CD4-positive, alpha-beta T cell (primary cell): ENCODE measurements around the gene PPP4R2. TPM values are rescaled to one million over a fixed set of nuclear protein-coding genes. Genes with fewer than 3 reads are reported as not detected.
A peak's percentile ranks its signal among the peaks of the same experiment; 100 is the strongest.

Source experiments
- ATAC-seq: fragments of 200-7000 bp; cut with Tn5 transposase; one replicate; pipeline ENCODE4 v1.10.0; 2022; ENCODE audit warnings: mild to moderate bottlenecking; ENCODE audit not compliant: poor library complexity
- CTCF ChIA-PET: fragments of 350-600 bp; sonication (Branson Sonifier 250); formaldehyde crosslinking; loops from one replicate; lab custom pipeline; 2021; ENCODE audit warnings: antibody characterized with exemption, inconsistent platforms; lab: Charles Lee
- POLR2A ChIA-PET: fragments of 350-600 bp; sonication (Branson Sonifier 250); formaldehyde crosslinking; loops from one replicate; lab custom pipeline; 2021; ENCODE audit warnings: antibody characterized with exemption, inconsistent platforms; lab: Charles Lee
- DNase-seq, 14 experiments: peaks; one replicate each; pipeline ENCODE4 v3.0.0-alpha.2; 2013 to 2020; ENCODE audit warnings: mixed read lengths in 2 of 14
- H3K27ac ChIP-seq, 2 donors: one replicate each; pipeline versions ENCODE4 v1.5.1 to v1.7.0; 2013; ENCODE audit warnings: low read length in 2 of 2, low read depth in 1 of 2, mild to moderate bottlenecking in 1 of 2
- H3K27me3 ChIP-seq, 2 experiments: 1 replicate in 1 of 2; 2 replicates in 1 of 2; pipeline versions ENCODE4 v1.6.1 to v1.7.0; 2013; ENCODE audit warnings: low read length in 2 of 2, control low read depth in 1 of 2, mild to moderate bottlenecking in 1 of 2, moderate library complexity in 1 of 2; ENCODE audit not compliant: insufficient read depth in 2 of 2, control insufficient read depth in 1 of 2
- H3K36me3 ChIP-seq: one replicate; pipeline ENCODE4 v1.6.1; 2013; ENCODE audit warnings: low read length, control low read depth; ENCODE audit not compliant: insufficient read depth
- H3K4me1 ChIP-seq: one replicate; pipeline ENCODE4 v1.6.1; 2013; ENCODE audit warnings: low read length, control low read depth; ENCODE audit not compliant: insufficient read depth
- H3K4me3 ChIP-seq: one replicate; pipeline ENCODE4 v1.5.1; 2013; ENCODE audit warnings: mild to moderate bottlenecking, low read length, moderate library complexity
- H3K9me3 ChIP-seq, 2 experiments: 1 replicate in 1 of 2; 2 replicates in 1 of 2; pipeline versions ENCODE4 v1.6.1 to v1.7.0; 2013; ENCODE audit warnings: low read length in 2 of 2, mild to moderate bottlenecking in 2 of 2, control low read depth in 1 of 2, moderate library complexity in 1 of 2; ENCODE audit not compliant: control insufficient read depth in 1 of 2, insufficient read depth in 1 of 2
- H3K27ac Mint-ChIP-seq: one replicate; pipeline ENCODE4 v1.8.0; 2020; ENCODE audit warnings: mixed read lengths
- H3K27me3 Mint-ChIP-seq: one replicate; pipeline ENCODE4 v1.8.0; 2021; ENCODE audit warnings: mixed read lengths
- H3K36me3 Mint-ChIP-seq: one replicate; pipeline ENCODE4 v1.8.0; 2021; ENCODE audit warnings: low read depth, mixed read lengths
- H3K4me1 Mint-ChIP-seq: one replicate; pipeline ENCODE4 v1.8.0; 2021; ENCODE audit warnings: low read depth, mixed read lengths
- H3K4me3 Mint-ChIP-seq: one replicate; pipeline ENCODE4 v1.8.0; 2020; ENCODE audit warnings: mild to moderate bottlenecking, mixed read lengths
- H3K9me3 Mint-ChIP-seq: one replicate; pipeline ENCODE4 v1.8.0; 2020; ENCODE audit warnings: mixed read lengths
- intact Hi-C, 2 experiments: fragments of 100-400 bp; cut with DNase I in 1 of 2; cut with micrococcal nuclease in 1 of 2; formaldehyde crosslinking; loops; one replicate each; pipeline versions ENCODE4 v1.15.1 to v1.9.0; 2023 to 2025; cut with DNase I, micrococcal nuclease
- total RNA-seq, 174 experiments: library from RNA in 2 of 174; stranded (reverse) in 2 of 174; gene quantifications; one replicate each; pipeline ENCODE4 v1.2.3 and lab custom pipeline; 2021 to 2026
- TF ChIP-seq, protein P1 (sequence below): fragments of 200-600 bp; IDR thresholded peaks from one replicate; pipeline ENCODE4 v1.8.0; 2022; ENCODE audit warnings: antibody characterized with exemption, mild to moderate bottlenecking

PPP4R2 gene
- total RNA-seq, 2 experiments from 2014 or later, result 67.8 to 80.3 TPM

DNA sequence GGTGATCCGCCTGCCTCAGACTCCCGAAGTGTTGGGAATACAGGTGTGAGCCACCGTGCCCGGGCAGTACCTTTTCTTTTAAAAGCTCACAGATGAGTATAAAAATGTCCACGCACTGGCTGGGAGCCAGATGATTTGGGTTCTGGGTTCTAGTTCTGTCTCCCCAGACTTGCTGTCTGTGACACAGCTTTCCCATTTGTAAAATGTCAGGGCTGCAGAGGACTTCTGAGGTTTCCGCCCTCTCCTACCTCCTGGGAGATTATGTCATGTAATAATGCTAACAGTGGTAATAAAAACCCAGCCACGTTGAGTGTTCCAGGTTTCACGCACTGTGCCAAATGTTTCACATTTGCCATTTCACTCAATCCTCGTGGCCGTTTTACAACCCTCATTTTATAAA lies 1.3 kb upstream of the PPP4R2 start:
- no peak overlapping the region for H3K27ac ChIP-seq
- TF ChIP-seq, protein P1, sequence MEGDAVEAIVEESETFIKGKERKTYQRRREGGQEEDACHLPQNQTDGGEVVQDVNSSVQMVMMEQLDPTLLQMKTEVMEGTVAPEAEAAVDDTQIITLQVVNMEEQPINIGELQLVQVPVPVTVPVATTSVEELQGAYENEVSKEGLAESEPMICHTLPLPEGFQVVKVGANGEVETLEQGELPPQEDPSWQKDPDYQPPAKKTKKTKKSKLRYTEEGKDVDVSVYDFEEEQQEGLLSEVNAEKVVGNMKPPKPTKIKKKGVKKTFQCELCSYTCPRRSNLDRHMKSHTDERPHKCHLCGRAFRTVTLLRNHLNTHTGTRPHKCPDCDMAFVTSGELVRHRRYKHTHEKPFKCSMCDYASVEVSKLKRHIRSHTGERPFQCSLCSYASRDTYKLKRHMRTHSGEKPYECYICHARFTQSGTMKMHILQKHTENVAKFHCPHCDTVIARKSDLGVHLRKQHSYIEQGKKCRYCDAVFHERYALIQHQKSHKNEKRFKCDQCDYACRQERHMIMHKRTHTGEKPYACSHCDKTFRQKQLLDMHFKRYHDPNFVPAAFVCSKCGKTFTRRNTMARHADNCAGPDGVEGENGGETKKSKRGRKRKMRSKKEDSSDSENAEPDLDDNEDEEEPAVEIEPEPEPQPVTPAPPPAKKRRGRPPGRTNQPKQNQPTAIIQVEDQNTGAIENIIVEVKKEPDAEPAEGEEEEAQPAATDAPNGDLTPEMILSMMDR, result no peak
- DNase-seq (no peak), ATAC-seq (no peak)
- no peak overlapping the region for H3K4me3 ChIP-seq
- H3K4me1 Mint-ChIP-seq, result peaks cover 34% of the 10 kb centered on the region
- H3K27me3 Mint-ChIP-seq, result no peaks in the 10 kb centered on the region
- H3K27ac Mint-ChIP-seq, result peak overlapping the region; percentile 86
- H3K36me3 Mint-ChIP-seq, result peaks cover 26% of the 10 kb centered on the region
- peaks cover 14% of the 10 kb centered on the region for H3K36me3 ChIP-seq
- H3K4me1 ChIP-seq, result peaks cover 18% of the 10 kb centered on the region
- H3K27me3 ChIP-seq, result no peaks in the 10 kb centered on the region
- POLR2A ChIA-PET, result interaction anchor here (0.6 to 1.0 kb wide), 3 partner anchors 29 to 194 kb away, joined by 3 to 4 read pairs (median 3); no protein-coding TSS in a partner anchor
- no peaks in the 10 kb centered on the region for H3K9me3 ChIP-seq
- H3K9me3 Mint-ChIP-seq, result no peaks in the 10 kb centered on the region
- intact Hi-C loops, result loop anchor here (5.0 to 10.0 kb wide), 6 partner anchors 42 to 1411 kb away; partner anchors contain the start of gene FOXP1 (in 1 of the 2)
- H3K4me3 Mint-ChIP-seq, result peak overlapping the region; percentile 85
- CTCF ChIA-PET, result no interaction called here

DNA sequence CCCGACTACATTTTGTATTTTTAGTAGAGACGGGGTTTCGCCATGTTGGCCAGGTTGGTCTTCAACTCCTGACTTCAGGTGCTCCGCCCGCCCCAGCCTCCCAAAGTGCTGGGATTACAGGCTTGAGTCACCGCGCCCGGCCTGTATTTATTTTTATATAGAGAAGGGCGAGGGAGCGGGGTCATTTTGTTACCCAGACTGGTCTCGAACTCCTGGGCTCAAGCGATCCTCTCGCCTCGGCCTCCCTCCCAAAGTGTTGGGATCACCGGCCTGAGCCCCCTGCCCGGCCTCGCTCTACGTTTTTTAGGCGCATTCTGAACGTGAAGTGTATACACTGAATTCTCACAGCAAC lies 514 bp upstream of the PPP4R2 start:
- intact Hi-C loops, result loop anchor here (1.0 to 10.0 kb wide), 10 partner anchors 41 to 1411 kb away; partner anchors contain the start of genes SHQ1 (in 2 of the 2) and FOXP1 (in 1 of the 2)
- Histone ChIP-seq H3K4me3 (peak overlapping the region; percentile 90), H3K9me3 (no peaks in the 10 kb centered on the region), H3K27me3 (no peaks in the 10 kb centered on the region), H3K36me3 (peaks cover 20% of the 10 kb centered on the region), H3K27ac (peak overlapping the region; percentile 89 to 90), H3K4me1 (peaks cover 23% of the 10 kb centered on the region)
- ATAC-seq (no peak), DNase-seq (peak in 3 of 14 experiments; percentile 3 to 12 (median 3))
- CTCF ChIA-PET, result no interaction called here
- peaks cover 42% of the 10 kb centered on the region for H3K4me1 Mint-ChIP-seq
- peak overlapping the region; percentile 88 for H3K4me3 Mint-ChIP-seq
- POLR2A ChIA-PET, result interaction anchor here (0.7 to 1.4 kb wide), 3 partner anchors 15 to 60 kb away, joined by 3 to 7 read pairs (median 3); no protein-coding TSS in a partner anchor
- H3K27ac Mint-ChIP-seq, result peak overlapping the region; percentile 86
- H3K36me3 Mint-ChIP-seq, result peaks cover 34% of the 10 kb centered on the region
- no peaks in the 10 kb centered on the region for H3K9me3 Mint-ChIP-seq
- TF ChIP-seq, protein P1, result no peak
- no peaks in the 10 kb centered on the region for H3K27me3 Mint-ChIP-seq

DNA sequence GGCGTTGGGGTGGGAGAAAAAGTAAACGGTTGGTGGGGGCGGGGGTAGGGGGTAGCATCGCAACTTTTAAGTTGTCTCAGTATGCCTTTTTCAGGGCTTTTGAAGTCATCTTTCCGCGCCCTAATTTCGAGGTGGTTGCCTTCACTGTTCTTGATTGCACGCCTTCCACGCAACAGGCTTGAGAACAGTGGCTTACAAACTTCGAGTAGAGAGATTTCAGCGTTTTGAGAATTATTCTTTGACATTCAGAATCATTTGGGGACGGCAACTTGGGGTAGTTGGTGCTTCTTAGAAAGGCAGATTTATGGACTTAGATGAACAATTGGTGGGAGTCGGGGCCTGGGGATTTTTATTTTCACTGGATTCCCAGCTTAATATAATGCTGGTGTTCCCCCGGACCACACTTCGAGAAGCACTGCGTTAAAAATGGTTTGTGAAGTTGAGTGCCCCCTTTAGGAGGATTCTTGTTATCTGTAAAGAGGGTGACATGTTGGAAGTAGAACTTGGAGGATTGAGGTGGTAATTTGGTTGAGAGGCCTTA lies 880 bp downstream of the PPP4R2 start:
- Mint-ChIP-seq H3K4me1 (peaks cover 55% of the 10 kb centered on the region), H3K4me3 (peak overlapping the region; percentile 88), H3K27ac (peak overlapping the region; percentile 86), H3K27me3 (no peaks in the 10 kb centered on the region), H3K9me3 (no peaks in the 10 kb centered on the region), H3K36me3 (peaks cover 47% of the 10 kb centered on the region)
- ATAC-seq, result peak; percentile 25
- intact Hi-C loops, result loop anchor here (1.0 to 10.0 kb wide), 10 partner anchors 40 to 1413 kb away; partner anchors contain the start of genes FOXP1 (in 1 of the 2) and SHQ1 (in 1 of the 2)
- H3K27me3 ChIP-seq, result no peaks in the 10 kb centered on the region
- peak overlapping the region; percentile 89 to 93 for H3K27ac ChIP-seq
- peak overlapping the region; percentile 90 for H3K4me3 ChIP-seq
- peaks cover 33% of the 10 kb centered on the region for H3K36me3 ChIP-seq
- H3K9me3 ChIP-seq, result no peaks in the 10 kb centered on the region
- ChIA-PET POLR2A (interaction anchor here (0.7 to 1.7 kb wide), 6 partner anchors 9 to 149 kb away, joined by 3 to 9 read pairs (median 4); partner anchors contain the start of gene SHQ1), CTCF (interaction anchor here (3.9 kb wide), 1 partner anchor 58 kb away, joined by 15 read pairs; no protein-coding TSS in a partner anchor)
- TF ChIP-seq, protein P1, result peak; percentile 36
- H3K4me1 ChIP-seq, result peaks cover 35% of the 10 kb centered on the region
- DNase-seq, result peak in 11 of 14 experiments; percentile 1 to 80 (median 25)
